Osteocyte (in vitro differentiated cells): ENCODE data around the gene SMYD3. TPM values are rescaled to one million over a fixed set of nuclear protein-coding genes. Genes with fewer than 3 reads are reported as not detected.

Experiments
- DNase-seq: peaks from one replicate; pipeline ENCODE4 v3.0.0; 2021; ENCODE audit warnings: mixed read lengths; ENCODE audit not compliant: unreplicated experiment; ENCODE audit errors: extremely low spot score
- H3K27ac Mint-ChIP-seq: one replicate; pipeline ENCODE4 v1.8.0; 2021; ENCODE audit warnings: mild to moderate bottlenecking, mixed read lengths; ENCODE audit not compliant: unreplicated experiment
- H3K27me3 Mint-ChIP-seq: one replicate; pipeline ENCODE4 v1.8.0; 2021; ENCODE audit warnings: mixed read lengths; ENCODE audit not compliant: unreplicated experiment
- H3K36me3 Mint-ChIP-seq: one replicate; pipeline ENCODE4 v1.8.0; 2021; ENCODE audit warnings: mixed read lengths; ENCODE audit not compliant: unreplicated experiment
- H3K4me1 Mint-ChIP-seq: one replicate; pipeline ENCODE4 v1.8.0; 2021; ENCODE audit warnings: mixed read lengths; ENCODE audit not compliant: unreplicated experiment
- H3K4me3 Mint-ChIP-seq: one replicate; pipeline ENCODE4 v1.8.0; 2021; ENCODE audit warnings: mild to moderate bottlenecking, moderate library complexity, mixed read lengths; ENCODE audit not compliant: unreplicated experiment
- H3K9me3 Mint-ChIP-seq: one replicate; pipeline ENCODE4 v1.8.0; 2021; ENCODE audit warnings: mixed read lengths; ENCODE audit not compliant: unreplicated experiment
- total RNA-seq: library from RNA; stranded (reverse); gene quantifications from 2 replicates; pipeline ENCODE4 v1.2.1, GENCODE V29; 2021
- TF ChIP-seq, protein P1 (sequence below): fragments of 200-600 bp; sonication (generic); IDR thresholded peaks from 2 replicates; pipeline ENCODE4 v1.5.0; 2021; ENCODE audit warnings: antibody characterized with exemption, mild to moderate bottlenecking, moderate library complexity

Gene SMYD3
- total RNA-seq, 1 donor from 2014 or later: 22.3 TPM

DNA sequence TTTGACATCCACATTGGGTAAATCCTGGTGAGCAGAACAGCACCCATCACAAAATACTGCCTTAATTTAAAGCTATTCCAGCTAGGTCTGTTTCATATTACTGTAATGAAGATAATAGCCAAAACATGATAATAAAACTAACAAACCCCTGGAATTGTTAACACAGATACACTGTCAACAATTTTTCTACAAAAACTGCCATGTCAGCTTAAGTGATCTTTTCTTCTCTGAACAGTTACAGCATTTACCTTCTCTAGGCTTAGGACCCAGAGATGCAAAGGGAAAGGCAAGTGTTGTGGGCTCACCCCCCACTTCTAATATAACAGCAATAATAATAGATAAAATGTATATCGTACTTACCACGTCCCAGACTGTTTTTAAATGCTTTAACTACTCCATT, 92.1 kb downstream of the SMYD3 start:
- peaks cover 4% of the 10 kb centered on the region for H3K36me3 Mint-ChIP-seq
- H3K9me3 Mint-ChIP-seq: peaks cover 5% of the 10 kb centered on the region
- DNase-seq: no peak

DNA sequence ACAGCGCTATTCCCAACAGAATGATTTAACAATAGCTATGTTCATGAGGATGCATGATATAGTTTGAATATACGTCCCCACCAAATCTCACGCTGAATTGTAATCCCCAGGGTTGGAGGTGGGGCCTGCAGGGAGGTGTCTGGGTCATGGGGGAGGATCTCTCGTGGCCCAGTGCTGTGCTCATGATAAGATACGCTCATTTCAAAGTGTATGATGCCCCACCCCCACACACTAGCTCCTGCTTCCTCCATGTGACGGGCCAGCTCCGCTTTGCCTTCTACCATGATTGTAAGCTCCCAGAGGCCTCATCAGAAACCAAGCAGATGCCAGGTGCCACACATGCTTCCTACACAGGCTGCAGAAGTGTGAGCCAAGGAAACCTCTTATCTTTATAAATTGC, 93.6 kb downstream of the SMYD3 start:
- Mint-ChIP-seq H3K36me3 (no peaks in the 10 kb centered on the region), H3K9me3 (no peaks in the 10 kb centered on the region), H3K4me1 (peaks cover 6% of the 10 kb centered on the region), H3K27me3 (no peaks in the 10 kb centered on the region), H3K4me3 (no peak overlapping the region), H3K27ac (no peak overlapping the region)
- no peak for DNase-seq
- TF ChIP-seq, protein P1, sequence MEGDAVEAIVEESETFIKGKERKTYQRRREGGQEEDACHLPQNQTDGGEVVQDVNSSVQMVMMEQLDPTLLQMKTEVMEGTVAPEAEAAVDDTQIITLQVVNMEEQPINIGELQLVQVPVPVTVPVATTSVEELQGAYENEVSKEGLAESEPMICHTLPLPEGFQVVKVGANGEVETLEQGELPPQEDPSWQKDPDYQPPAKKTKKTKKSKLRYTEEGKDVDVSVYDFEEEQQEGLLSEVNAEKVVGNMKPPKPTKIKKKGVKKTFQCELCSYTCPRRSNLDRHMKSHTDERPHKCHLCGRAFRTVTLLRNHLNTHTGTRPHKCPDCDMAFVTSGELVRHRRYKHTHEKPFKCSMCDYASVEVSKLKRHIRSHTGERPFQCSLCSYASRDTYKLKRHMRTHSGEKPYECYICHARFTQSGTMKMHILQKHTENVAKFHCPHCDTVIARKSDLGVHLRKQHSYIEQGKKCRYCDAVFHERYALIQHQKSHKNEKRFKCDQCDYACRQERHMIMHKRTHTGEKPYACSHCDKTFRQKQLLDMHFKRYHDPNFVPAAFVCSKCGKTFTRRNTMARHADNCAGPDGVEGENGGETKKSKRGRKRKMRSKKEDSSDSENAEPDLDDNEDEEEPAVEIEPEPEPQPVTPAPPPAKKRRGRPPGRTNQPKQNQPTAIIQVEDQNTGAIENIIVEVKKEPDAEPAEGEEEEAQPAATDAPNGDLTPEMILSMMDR: no peak

More for the DNA sequence above, 92.1 kb downstream of the SMYD3 start:
- Mint-ChIP-seq H3K27me3 (no peaks in the 10 kb centered on the region), H3K4me3 (no peak overlapping the region), H3K4me1 (peaks cover 6% of the 10 kb centered on the region), H3K27ac (no peak overlapping the region)
- TF ChIP-seq, protein P1: no peak

DNA sequence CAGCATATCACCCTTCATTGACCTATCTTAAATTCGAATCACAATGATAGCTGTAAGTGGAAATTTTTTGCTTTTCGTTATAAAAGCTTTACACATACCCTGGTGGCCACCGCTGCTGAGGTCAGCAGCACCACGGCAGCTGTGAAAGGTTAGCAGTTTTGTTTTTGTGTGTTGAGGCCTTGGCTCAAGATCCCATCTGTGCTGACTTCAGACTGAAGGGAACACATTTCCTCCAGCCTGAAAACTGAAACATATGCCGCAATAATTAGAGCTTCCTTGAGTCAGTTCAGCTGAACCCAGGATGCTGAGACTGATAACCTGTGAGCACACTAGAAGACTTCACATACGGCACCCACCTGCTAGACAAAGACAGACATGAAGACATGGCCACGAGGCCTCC, 103.0 kb downstream of the SMYD3 start:
- DNase-seq: no peak
- H3K27ac Mint-ChIP-seq: no peak overlapping the region
- peaks cover 22% of the 10 kb centered on the region for H3K4me1 Mint-ChIP-seq
- TF ChIP-seq, protein P1: no peak
- no peaks in the 10 kb centered on the region for H3K27me3 Mint-ChIP-seq
- H3K36me3 Mint-ChIP-seq: no peaks in the 10 kb centered on the region
- H3K4me3 Mint-ChIP-seq: no peak overlapping the region
- H3K9me3 Mint-ChIP-seq: no peaks in the 10 kb centered on the region

DNA sequence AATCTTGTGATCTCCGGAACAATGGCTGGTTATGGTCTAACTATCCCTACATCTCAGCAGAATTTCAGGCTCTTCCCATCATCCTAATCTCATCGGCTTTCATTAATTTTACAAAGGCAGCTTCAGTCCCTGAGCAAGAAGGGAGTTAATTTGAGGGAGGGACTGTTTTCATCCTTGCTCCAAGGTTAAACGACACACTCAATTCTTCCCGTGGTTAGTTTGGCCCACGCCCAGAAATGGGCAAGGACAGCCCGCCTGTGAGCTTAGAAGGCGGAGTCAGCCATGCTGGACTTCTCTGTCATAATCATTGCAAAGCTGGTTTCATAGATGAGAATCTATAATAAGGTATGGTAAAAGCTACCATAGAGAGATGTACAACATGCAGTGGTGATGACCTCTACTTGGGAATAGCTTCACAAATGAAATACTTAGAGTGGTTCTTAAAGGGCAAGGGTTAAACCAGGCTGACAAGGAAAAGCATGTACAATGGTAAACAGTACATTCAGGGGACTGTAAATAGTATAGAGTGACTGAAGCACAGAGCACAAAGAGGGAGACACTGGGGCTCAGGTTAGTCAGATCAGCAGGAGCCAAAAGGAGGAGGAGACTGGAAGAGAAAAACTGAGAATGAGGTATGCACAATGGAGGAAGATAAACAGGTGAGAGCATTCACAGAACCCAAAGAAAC, 108.8 kb downstream of the SMYD3 start:
- no peaks in the 10 kb centered on the region for H3K27me3 Mint-ChIP-seq
- TF ChIP-seq, protein P1: no peak
- no peak for DNase-seq
- H3K4me3 Mint-ChIP-seq: no peak overlapping the region
- no peaks in the 10 kb centered on the region for H3K9me3 Mint-ChIP-seq
- H3K4me1 Mint-ChIP-seq: peaks cover 21% of the 10 kb centered on the region
- H3K27ac Mint-ChIP-seq: no peak overlapping the region
- no peaks in the 10 kb centered on the region for H3K36me3 Mint-ChIP-seq

DNA sequence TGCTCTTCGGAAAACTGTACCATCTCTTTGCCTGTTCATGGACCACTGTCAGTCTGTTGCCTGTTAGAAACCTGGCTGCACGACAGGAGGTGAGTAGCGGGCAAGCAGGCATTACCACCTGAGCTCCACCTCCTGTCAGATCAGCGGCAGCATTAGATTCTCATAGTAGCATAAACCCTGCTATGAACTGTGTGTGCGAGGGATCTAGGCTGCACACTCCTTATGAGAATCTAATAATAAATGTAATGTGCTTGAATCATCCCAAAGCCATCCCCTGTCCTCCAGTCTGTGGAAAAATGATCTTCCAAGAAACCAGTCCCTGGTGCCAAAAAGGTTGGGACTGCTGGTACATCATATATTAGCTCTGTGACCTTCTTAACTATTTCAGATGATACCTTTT, 110.0 kb downstream of the SMYD3 start:
- Mint-ChIP-seq H3K4me1 (peaks cover 21% of the 10 kb centered on the region), H3K27me3 (no peaks in the 10 kb centered on the region), H3K27ac (no peak overlapping the region), H3K4me3 (no peak overlapping the region), H3K9me3 (peaks cover under 1% of the 10 kb centered on the region), H3K36me3 (no peaks in the 10 kb centered on the region)
- TF ChIP-seq, protein P1: no peak
- no peak for DNase-seq
